Mesendoderm (in vitro differentiated cells): ENCODE data around the gene SNTG2.

Source experiments
- DNase-seq: peaks from one replicate; pipeline ENCODE4 v3.0.0; 2013
- H2AK5ac ChIP-seq: 2 replicates; pipeline ENCODE4 v1.6.1; 2013; ENCODE audit warnings: low read length, inconsistent platforms
- H2BK120ac ChIP-seq: 2 replicates; pipeline ENCODE4 v1.6.1; 2013; ENCODE audit warnings: low read depth, mild to moderate bottlenecking, low read length, moderate library complexity, mixed read lengths
- H2BK15ac ChIP-seq: replicated peaks from 2 replicates; pipeline ENCODE4 v1.6.1; 2013; ENCODE audit warnings: low read depth, mild to moderate bottlenecking, moderate library complexity
- H2BK5ac ChIP-seq: 2 replicates; pipeline ENCODE4 v1.6.1; 2013; ENCODE audit warnings: low read length, inconsistent platforms
- H3K18ac ChIP-seq: 2 replicates; pipeline ENCODE4 v1.6.1; 2013; ENCODE audit warnings: mild to moderate bottlenecking, low read length, mixed read lengths
- H3K23ac ChIP-seq: one replicate; pipeline ENCODE4 v1.6.1; 2013; ENCODE audit warnings: low read length
- H3K27ac ChIP-seq: 2 replicates; pipeline ENCODE4 v1.5.1; 2013; ENCODE audit warnings: low read depth, mild to moderate bottlenecking, inconsistent platforms, low read length, moderate library complexity
- H3K27me3 ChIP-seq: 2 replicates; pipeline ENCODE4 v1.6.1; 2013; ENCODE audit warnings: low read length, control low read depth, mild to moderate bottlenecking, inconsistent platforms; ENCODE audit not compliant: insufficient read depth, poor library complexity
- H3K36me3 ChIP-seq: 2 replicates; pipeline ENCODE4 v1.6.1; 2013; ENCODE audit warnings: low read length, inconsistent platforms; ENCODE audit not compliant: control insufficient read depth, insufficient read depth
- H3K4ac ChIP-seq: one replicate; pipeline ENCODE4 v1.6.1; 2013; ENCODE audit warnings: low read depth, mild to moderate bottlenecking, low read length, moderate library complexity
- H3K4me1 ChIP-seq: 2 replicates; pipeline ENCODE4 v1.6.1; 2013; ENCODE audit warnings: low read depth, low read length, inconsistent platforms; ENCODE audit not compliant: control insufficient read depth
- H3K4me2 ChIP-seq: 2 replicates; pipeline ENCODE4 v1.6.1; 2013; ENCODE audit warnings: low read length
- H3K4me3 ChIP-seq: 2 replicates; pipeline ENCODE4 v1.5.1; 2013; ENCODE audit warnings: mild to moderate bottlenecking, low read length
- H3K56ac ChIP-seq: one replicate; pipeline ENCODE4 v1.6.1; 2013; ENCODE audit warnings: low read length
- H3K79me1 ChIP-seq: 2 replicates; pipeline ENCODE4 v1.6.1; 2013; ENCODE audit warnings: low read length, inconsistent platforms
- H3K79me2 ChIP-seq: 2 replicates; pipeline ENCODE4 v1.6.1; 2013; ENCODE audit warnings: mild to moderate bottlenecking, low read length; ENCODE audit not compliant: control insufficient read depth, insufficient read depth
- H3K9ac ChIP-seq: 2 replicates; pipeline ENCODE4 v1.6.1; 2013; ENCODE audit warnings: low read length, inconsistent platforms
- H4K5ac ChIP-seq: one replicate; pipeline ENCODE4 v1.6.1; 2013; ENCODE audit warnings: low read length
- H4K8ac ChIP-seq: one replicate; pipeline ENCODE4 v1.6.1; 2013; ENCODE audit warnings: low read depth, mild to moderate bottlenecking, control low read depth, low read length, moderate library complexity
- WGBS: extraction: QIAGEN DNeasy Blood & Tissue Kit; methylation state at CpG from one replicate; pipeline ENCODE4 v1.1.7; 2013; ENCODE audit warnings: low lambda C conversion rate, missing lambda C conversion rate; ENCODE audit not compliant: insufficient coverage; ENCODE audit errors: extremely low coverage; 5-methylcytosine and 5-hydroxymethylcytosine counted together

Gene SNTG2

GRCh38 chr2:1028831-1029230, 78.2 kb downstream of the SNTG2 start:
- H3K4me1 ChIP-seq, result no peaks in the 10 kb centered on the region
- H3K4ac ChIP-seq, result no peak overlapping the region
- no peak overlapping the region for H2BK5ac ChIP-seq
- H3K56ac ChIP-seq, result no peak overlapping the region
- no peak overlapping the region for H2AK5ac ChIP-seq
- 100% methylated on average over 2 of the region's 8 CpGs for WGBS
- H3K79me2 ChIP-seq, result no peaks in the 10 kb centered on the region
- H2BK15ac ChIP-seq, result no peak overlapping the region
- H3K18ac ChIP-seq, result no peak overlapping the region
- no peak overlapping the region for H3K27ac ChIP-seq
- H4K8ac ChIP-seq, result no peak overlapping the region
- no peak overlapping the region for H3K4me2 ChIP-seq
- H2BK120ac ChIP-seq, result no peak overlapping the region
- no peaks in the 10 kb centered on the region for H3K27me3 ChIP-seq
- H3K23ac ChIP-seq, result no peak overlapping the region
- DNase-seq, result no peak
- H3K79me1 ChIP-seq, result no peaks in the 10 kb centered on the region
- no peaks in the 10 kb centered on the region for H3K36me3 ChIP-seq
- H3K9ac ChIP-seq, result no peak overlapping the region
- H3K4me3 ChIP-seq, result no peak overlapping the region
- H4K5ac ChIP-seq, result no peak overlapping the region

GRCh38 chr2:1032030-1032429, 81.4 kb downstream of the SNTG2 start:
- no peak overlapping the region for H2BK15ac ChIP-seq
- no peak overlapping the region for H3K4ac ChIP-seq
- no peak overlapping the region for H3K4me2 ChIP-seq
- no peak overlapping the region for H3K27ac ChIP-seq
- H3K79me1 ChIP-seq, result no peaks in the 10 kb centered on the region
- WGBS, result no CpG with 5 or more reads among the region's 13 CpGs
- no peaks in the 10 kb centered on the region for H3K4me1 ChIP-seq
- H2BK120ac ChIP-seq, result no peak overlapping the region
- no peaks in the 10 kb centered on the region for H3K27me3 ChIP-seq
- H3K36me3 ChIP-seq, result no peaks in the 10 kb centered on the region
- no peak overlapping the region for H4K5ac ChIP-seq
- no peak for DNase-seq
- H3K79me2 ChIP-seq, result no peaks in the 10 kb centered on the region
- no peak overlapping the region for H3K56ac ChIP-seq
- H3K4me3 ChIP-seq, result no peak overlapping the region
- no peak overlapping the region for H3K23ac ChIP-seq
- no peak overlapping the region for H4K8ac ChIP-seq
- no peak overlapping the region for H3K18ac ChIP-seq
- no peak overlapping the region for H2AK5ac ChIP-seq
- H3K9ac ChIP-seq, result no peak overlapping the region
- H2BK5ac ChIP-seq, result no peak overlapping the region

- no peaks in the 10 kb centered on the region for H3K79me1 ChIP-seq
- no peak overlapping the region for H4K5ac ChIP-seq
- H3K9ac ChIP-seq, result no peak overlapping the region
- no peaks in the 10 kb centered on the region for H3K36me3 ChIP-seq
- no peak overlapping the region for H3K23ac ChIP-seq
- DNase-seq, result no peak
- H3K27ac ChIP-seq, result no peak overlapping the region
- no peak overlapping the region for H2AK5ac ChIP-seq
- no peak overlapping the region for H4K8ac ChIP-seq
- no peak overlapping the region for H2BK5ac ChIP-seq
- H3K79me2 ChIP-seq, result no peaks in the 10 kb centered on the region
- H3K4me1 ChIP-seq, result no peaks in the 10 kb centered on the region
- H3K56ac ChIP-seq, result no peak overlapping the region
- no peak overlapping the region for H3K4me3 ChIP-seq
- H3K4ac ChIP-seq, result no peak overlapping the region
- H3K27me3 ChIP-seq, result no peaks in the 10 kb centered on the region
- H3K4me2 ChIP-seq, result no peak overlapping the region
- no peak overlapping the region for H3K18ac ChIP-seq
- H2BK120ac ChIP-seq, result no peak overlapping the region
- WGBS, result no CpG with 5 or more reads among the region's 3 CpGs
- no peak overlapping the region for H2BK15ac ChIP-seq
Observed at GRCh38 chr2:1033069-1033468, 82.4 kb downstream of the SNTG2 start.

DNA sequence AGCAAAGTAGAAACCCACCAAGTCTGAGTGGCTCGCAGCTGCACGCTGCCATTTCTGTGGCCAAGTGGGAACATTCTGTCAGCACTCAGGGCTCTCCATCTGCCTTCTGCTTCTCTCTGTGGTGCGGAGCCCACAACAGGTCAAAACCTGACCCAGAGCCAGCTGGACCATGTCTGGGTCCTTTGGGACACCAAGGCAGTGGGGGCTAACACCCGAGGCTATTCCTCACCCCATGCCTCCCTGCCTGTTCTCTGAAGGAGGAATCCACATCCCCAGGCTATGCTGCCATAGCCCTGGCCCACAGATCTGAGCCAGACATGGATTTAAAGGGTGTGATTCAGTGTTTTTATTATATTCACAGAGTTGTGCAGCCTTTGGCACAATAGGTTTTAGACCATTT, 86.4 kb downstream of the SNTG2 start:
- Histone ChIP-seq H3K36me3 (no peaks in the 10 kb centered on the region), H3K4ac (no peak overlapping the region), H3K4me3 (no peak overlapping the region), H3K27ac (no peak overlapping the region), H3K79me2 (no peaks in the 10 kb centered on the region), H2BK15ac (no peak overlapping the region), H2AK5ac (no peak overlapping the region), H3K23ac (no peak overlapping the region), H3K9ac (no peak overlapping the region), H3K56ac (no peak overlapping the region), H3K18ac (no peak overlapping the region), H2BK120ac (no peak overlapping the region), H3K4me1 (no peaks in the 10 kb centered on the region), H3K4me2 (no peak overlapping the region), H3K79me1 (no peaks in the 10 kb centered on the region), H4K8ac (no peak overlapping the region), H3K27me3 (no peaks in the 10 kb centered on the region), H2BK5ac (no peak overlapping the region), H4K5ac (no peak overlapping the region)
- no CpG with 5 or more reads among the region's 4 CpGs for WGBS
- no peak for DNase-seq

DNA sequence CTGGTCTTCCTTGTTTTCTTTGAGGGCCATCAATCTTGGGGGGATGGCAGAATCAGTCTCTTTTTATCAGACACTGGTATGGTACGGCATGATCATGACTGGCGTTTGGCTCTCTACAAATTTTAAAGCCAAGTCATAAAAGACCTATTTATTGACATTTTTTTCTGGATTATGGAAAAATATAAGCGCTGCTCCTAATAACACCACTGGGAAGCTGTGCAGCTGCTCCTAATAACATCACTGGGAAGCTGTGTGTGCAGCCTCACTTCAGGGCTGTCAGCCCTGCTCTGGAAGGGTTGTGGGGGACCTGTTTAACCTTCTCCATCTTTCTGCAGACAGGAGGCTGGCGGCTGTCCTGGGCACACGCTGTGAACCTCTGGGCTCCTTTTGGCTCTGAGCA, 88.9 kb downstream of the SNTG2 start:
- Histone ChIP-seq H4K5ac (no peak overlapping the region), H3K4ac (no peak overlapping the region), H3K36me3 (no peaks in the 10 kb centered on the region), H3K18ac (no peak overlapping the region), H3K4me3 (no peak overlapping the region), H3K27ac (no peak overlapping the region), H3K23ac (no peak overlapping the region), H2BK15ac (no peak overlapping the region), H2AK5ac (no peak overlapping the region), H2BK5ac (no peak overlapping the region), H2BK120ac (no peak overlapping the region), H4K8ac (no peak overlapping the region), H3K4me2 (no peak overlapping the region), H3K79me1 (no peaks in the 10 kb centered on the region), H3K9ac (no peak overlapping the region), H3K56ac (no peak overlapping the region), H3K79me2 (no peaks in the 10 kb centered on the region), H3K27me3 (no peaks in the 10 kb centered on the region), H3K4me1 (no peaks in the 10 kb centered on the region)
- no CpG with 5 or more reads among the region's 5 CpGs for WGBS
- no peak for DNase-seq

DNA sequence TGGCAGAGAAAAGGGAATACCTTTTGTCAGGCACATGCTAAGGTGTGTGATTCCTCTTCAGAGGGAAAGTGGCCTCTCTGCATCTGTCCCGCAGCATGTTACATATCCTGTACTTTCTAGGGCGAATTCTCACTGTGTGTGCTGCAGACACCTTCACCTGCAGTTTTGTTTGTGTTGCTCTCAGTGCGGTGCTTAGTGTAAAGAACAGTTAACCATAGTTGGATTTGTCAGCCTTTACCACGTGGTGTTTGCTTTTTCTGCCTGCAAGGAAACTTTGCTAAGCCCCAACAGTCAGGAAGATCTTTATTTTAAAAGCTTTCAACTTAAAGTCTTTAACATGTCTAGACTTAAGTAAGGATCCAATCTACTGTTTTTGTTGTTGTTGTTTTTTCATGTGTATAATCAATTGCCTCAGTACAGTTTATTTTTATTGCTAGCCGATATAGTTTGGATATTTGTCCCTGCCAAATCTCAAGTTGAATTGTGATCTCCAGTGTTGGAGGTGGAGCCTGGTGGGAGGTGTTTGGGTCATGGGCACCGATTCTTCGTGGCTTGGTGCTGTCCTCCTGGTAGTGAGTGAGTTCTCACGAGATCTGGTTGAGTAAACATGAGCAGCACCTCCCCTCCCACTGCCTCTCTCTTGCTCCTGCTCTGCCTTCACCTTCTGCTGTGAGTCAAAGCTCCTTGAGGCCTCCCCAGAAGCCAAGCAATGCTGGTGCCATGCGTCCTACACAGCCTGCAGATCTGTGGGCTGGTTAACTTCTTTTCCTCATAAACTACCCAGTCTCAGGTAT, 90.6 kb downstream of the SNTG2 start:
- Histone ChIP-seq H2BK120ac (no peak overlapping the region), H3K23ac (no peak overlapping the region), H4K5ac (no peak overlapping the region), H3K79me1 (no peaks in the 10 kb centered on the region), H3K18ac (no peak overlapping the region), H4K8ac (no peak overlapping the region), H3K4me1 (no peaks in the 10 kb centered on the region), H3K79me2 (no peaks in the 10 kb centered on the region), H3K27me3 (no peaks in the 10 kb centered on the region), H3K4me2 (no peak overlapping the region), H2BK15ac (no peak overlapping the region), H3K4me3 (no peak overlapping the region), H2BK5ac (no peak overlapping the region), H3K27ac (no peak overlapping the region), H3K36me3 (no peaks in the 10 kb centered on the region), H3K4ac (no peak overlapping the region), H2AK5ac (no peak overlapping the region), H3K56ac (no peak overlapping the region), H3K9ac (no peak overlapping the region)
- no peak for DNase-seq
- WGBS, result no CpG with 5 or more reads among the region's 9 CpGs
